Activated CD8-positive, alpha-beta T cell treated with anti-CD3 and anti-CD28 coated beads for 36 hours (primary cell): Measurements from ENCODE around the gene ATP6V0D1. TPM values are rescaled to one million over a fixed set of nuclear protein-coding genes. Genes with fewer than 3 reads are reported as not detected.

Source experiments
- ATAC-seq: fragments of 200-7000 bp; cut with Tn5 transposase; one replicate; pipeline ENCODE4 v1.10.0; 2021; ENCODE audit warnings: mild to moderate bottlenecking, moderate library complexity
- CTCF ChIA-PET: fragments of 350-600 bp; sonication (Branson Sonifier 250); formaldehyde crosslinking; loops from one replicate; lab custom pipeline; 2021; ENCODE audit warnings: antibody characterized with exemption; lab: Charles Lee
- POLR2A ChIA-PET: fragments of 350-600 bp; sonication (Branson Sonifier 250); formaldehyde crosslinking; loops from one replicate; lab custom pipeline; 2021; ENCODE audit warnings: antibody characterized with exemption; lab: Charles Lee
- DNase-seq: peaks from one replicate; pipeline ENCODE4 v3.0.0-alpha.2; 2020
- H3K27ac Mint-ChIP-seq: one replicate; pipeline ENCODE4 v1.8.0; 2021; ENCODE audit warnings: mild to moderate bottlenecking, mixed read lengths
- H3K27me3 Mint-ChIP-seq: one replicate; pipeline ENCODE4 v1.8.0; 2021; ENCODE audit warnings: mixed read lengths
- H3K36me3 Mint-ChIP-seq: one replicate; pipeline ENCODE4 v1.8.0; 2021; ENCODE audit warnings: low read depth, mixed read lengths
- H3K4me1 Mint-ChIP-seq: one replicate; pipeline ENCODE4 v1.8.0; 2021; ENCODE audit warnings: low read depth, mixed read lengths
- H3K4me3 Mint-ChIP-seq: one replicate; pipeline ENCODE4 v1.8.0; 2021; ENCODE audit warnings: mild to moderate bottlenecking, moderate library complexity, mixed read lengths
- H3K9me3 Mint-ChIP-seq: one replicate; pipeline ENCODE4 v1.8.0; 2021; ENCODE audit warnings: mixed read lengths
- CTCF ChIP-seq: fragments of 200-600 bp; IDR thresholded peaks from one replicate; pipeline ENCODE4 v1.8.0; 2022; ENCODE audit warnings: antibody characterized with exemption, mild to moderate bottlenecking
- intact Hi-C: fragments of 100-400 bp; cut with micrococcal nuclease; formaldehyde crosslinking; loops from one replicate; pipeline ENCODE4 v1.10.0; 2022
- total RNA-seq, 2 experiments: library from RNA; stranded (reverse); gene quantifications; one replicate each; pipeline ENCODE4 v1.2.3, GENCODE V29; 2021

ATP6V0D1 gene
- total RNA-seq, 2 experiments from 2014 or later, result 17.5 to 18.2 TPM

- H3K9me3 Mint-ChIP-seq, result no peaks in the 10 kb centered on the region
- no peaks in the 10 kb centered on the region for H3K36me3 Mint-ChIP-seq
- no peak overlapping the region for H3K27ac Mint-ChIP-seq
- H3K27me3 Mint-ChIP-seq, result peaks cover 30% of the 10 kb centered on the region
- DNase-seq (no peak), ATAC-seq (no peak)
- intact Hi-C loops, result no loop called here
- H3K4me1 Mint-ChIP-seq, result peaks cover 4% of the 10 kb centered on the region
- POLR2A ChIA-PET, result no interaction called here
- no peak overlapping the region for H3K4me3 Mint-ChIP-seq
- CTCF ChIA-PET, result interaction anchor here (1.1 to 1.5 kb wide), 2 partner anchors 9 to 121 kb away, joined by 3 read pairs; no protein-coding TSS in a partner anchor
- TF ChIP-seq CTCF, result no peak
These were observed 85.9 kb downstream of the ATP6V0D1 start for GRCh38 chr16:67395105-67395457.

GRCh38 chr16:67394155-67395104 is 86.5 kb downstream of the ATP6V0D1 start:
- H3K4me1 Mint-ChIP-seq, result peaks cover 4% of the 10 kb centered on the region
- no peaks in the 10 kb centered on the region for H3K36me3 Mint-ChIP-seq
- H3K9me3 Mint-ChIP-seq, result no peaks in the 10 kb centered on the region
- TF ChIP-seq CTCF, result no peak
- DNase-seq (peak; percentile 24), ATAC-seq (no peak)
- peak overlapping the region; percentile 21 for H3K4me3 Mint-ChIP-seq
- ChIA-PET POLR2A (interaction anchor here (0.6 kb wide), 1 partner anchor 18 kb away, joined by 3 read pairs; no protein-coding TSS in a partner anchor), CTCF (interaction anchor here (0.7 to 2.1 kb wide), 11 partner anchors 9 to 116 kb away, joined by 3 to 10 read pairs (median 4); no protein-coding TSS in a partner anchor)
- H3K27ac Mint-ChIP-seq, result no peak overlapping the region
- intact Hi-C loops, result no loop called here
- peaks cover 28% of the 10 kb centered on the region for H3K27me3 Mint-ChIP-seq

- intact Hi-C loops, result no loop called here
- H3K27me3 Mint-ChIP-seq, result peaks cover 28% of the 10 kb centered on the region
- no peak for TF ChIP-seq CTCF
- H3K9me3 Mint-ChIP-seq, result no peaks in the 10 kb centered on the region
- ChIA-PET CTCF (interaction anchor here (0.7 to 2.1 kb wide), 14 partner anchors 11 to 133 kb away, joined by 3 to 10 read pairs (median 4); partner anchors contain the start of genes ATP6V0D1, KCTD19 and LRRC36), POLR2A (interaction anchor here (0.6 kb wide), 1 partner anchor 19 kb away, joined by 3 read pairs; no protein-coding TSS in a partner anchor)
- peak overlapping the region; percentile 21 for H3K4me3 Mint-ChIP-seq
- ATAC-seq (peak; percentile 4), DNase-seq (no peak)
- H3K27ac Mint-ChIP-seq, result no peak overlapping the region
- H3K36me3 Mint-ChIP-seq, result no peaks in the 10 kb centered on the region
- peaks cover 4% of the 10 kb centered on the region for H3K4me1 Mint-ChIP-seq
These were observed 87.2 kb downstream of the ATP6V0D1 start for GRCh38 chr16:67393788-67394154.

GRCh38 chr16:67393111-67393787 is 87.7 kb downstream of the ATP6V0D1 start, which contains the start of gene TPPP3:
TSS of gene TPPP3 (minus strand) at chr16:67393498. CDS start at chr16:67391111, 2,387 bp downstream.
- CTCF ChIA-PET, result interaction anchor here (0.6 to 2.1 kb wide), 15 partner anchors 11 to 133 kb away, joined by 3 to 10 read pairs (median 4); partner anchors contain the start of genes ATP6V0D1, KCTD19 and LRRC36
- ATAC-seq, result peak; percentile 83
- Mint-ChIP-seq H3K27me3 (peaks cover 28% of the 10 kb centered on the region), H3K9me3 (no peaks in the 10 kb centered on the region), H3K27ac (no peak within 1 kb of the TSS), H3K4me3 (peak within 1 kb of the TSS; percentile 21), H3K36me3 (no peaks in the 10 kb centered on the region), H3K4me1 (peaks cover 4% of the 10 kb centered on the region)
- intact Hi-C loops, result no loop called here
- DNase-seq, result peak; percentile 76
- POLR2A ChIA-PET, result interaction anchor here (0.6 kb wide), 1 partner anchor 20 kb away, joined by 3 read pairs; no protein-coding TSS in a partner anchor
- TF ChIP-seq CTCF, result peak; percentile 63
